GM19240 (cell line): ENCODE results near the gene LDLRAD2.
A peak's percentile ranks its signal among the peaks of the same experiment; 100 is the strongest.

Experiments used
- DNase-seq: peaks from one replicate; pipeline ENCODE4 v3.0.0; 2011; ENCODE audit warnings: low spot score; ENCODE audit not compliant: insufficient read length

Gene LDLRAD2

GRCh38 chr1:21860971-21861370, 48.9 kb downstream of the LDLRAD2 start:
- no peak for DNase-seq

- no peak for DNase-seq
Measured at GRCh38 chr1:21861602-21862429, 49.8 kb downstream of the LDLRAD2 start.

- no peak for DNase-seq
Measured at GRCh38 chr1:21863981-21864380, 51.9 kb downstream of the LDLRAD2 start.

GRCh38 chr1:21864730-21865129, 52.7 kb downstream of the LDLRAD2 start:
- DNase-seq, result no peak

- no peak for DNase-seq
Measured at GRCh38 chr1:21865609-21865942, 53.5 kb downstream of the LDLRAD2 start.

GRCh38 chr1:21865943-21866706, 54.1 kb downstream of the LDLRAD2 start:
- peak; percentile 88 for DNase-seq

- peak; percentile 40 for DNase-seq
Measured at GRCh38 chr1:21866707-21867043, 54.6 kb downstream of the LDLRAD2 start.

GRCh38 chr1:21867451-21867996, 55.5 kb downstream of the LDLRAD2 start:
- no peak for DNase-seq

- DNase-seq, result no peak
Measured at GRCh38 chr1:21868482-21868881, 56.4 kb downstream of the LDLRAD2 start.

- no peak for DNase-seq
Measured at GRCh38 chr1:21868941-21869454, 56.9 kb downstream of the LDLRAD2 start.

- no peak for DNase-seq
Measured at GRCh38 chr1:21869620-21870121, 57.6 kb downstream of the LDLRAD2 start.

- DNase-seq, result no peak
Measured at GRCh38 chr1:21870611-21871010, 58.5 kb downstream of the LDLRAD2 start.

GRCh38 chr1:21871943-21872342, 59.9 kb downstream of the LDLRAD2 start:
- DNase-seq, result no peak

GRCh38 chr1:21872445-21873079, 60.5 kb downstream of the LDLRAD2 start:
- DNase-seq, result no peak

GRCh38 chr1:21873174-21873573, 61.1 kb downstream of the LDLRAD2 start:
- DNase-seq, result no peak

- DNase-seq, result no peak
Measured at GRCh38 chr1:21873761-21874160, 61.7 kb downstream of the LDLRAD2 start.

- no peak for DNase-seq
Measured at GRCh38 chr1:21874328-21874727, 62.3 kb downstream of the LDLRAD2 start.
